ENCODE data around the gene YWHAG.
A peak's percentile ranks its signal among the peaks of the same experiment; 100 is the strongest.
"Not testable (repeated sequence)": the region's sequence is repeated elsewhere in the genome, so short reads cannot be mapped to it uniquely, and the experiment has no call there.

YWHAG gene

GRCh38 chr7:76336094-76336493, 22.7 kb downstream of the YWHAG start:
- no peaks in the 10 kb centered on the region for H3K27me3 ChIP-seq (replicated peaks in 2 of 5; ENCODE audit: control insufficient read depth in 4 of 5, insufficient read depth in 5 of 5, low read length in 4 of 5)

DNA sequence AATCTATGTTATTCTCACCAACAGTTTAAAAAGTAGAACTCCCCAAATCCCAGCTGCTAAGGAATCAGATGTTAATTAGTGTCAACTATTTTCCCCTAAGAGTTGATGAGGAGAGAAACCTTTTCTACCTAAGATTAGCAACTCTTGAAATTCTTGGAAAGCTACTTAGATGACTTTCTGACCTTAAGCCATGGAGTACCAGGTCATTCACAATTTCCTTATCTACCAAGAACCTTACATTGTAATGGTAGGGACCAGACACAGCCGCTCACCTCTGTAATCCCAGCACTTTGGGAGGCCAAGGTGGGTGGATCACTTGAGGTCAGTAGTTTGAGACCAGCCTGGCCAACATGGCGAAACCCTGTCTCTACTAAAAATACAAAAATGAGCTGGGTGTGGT, 23.4 kb downstream of the YWHAG start:
- H3K9me3 ChIP-seq (ENCODE audit: control extremely low read depth in 1 of 5, control insufficient read depth in 4 of 5, insufficient read depth in 2 of 5, low read depth in 1 of 5, low read length in 4 of 5); H3K27me3 ChIP-seq (replicated peaks in 2 of 5; ENCODE audit: control insufficient read depth in 4 of 5, insufficient read depth in 5 of 5, low read length in 4 of 5); DNase-seq; H3K4me3 ChIP-seq (ENCODE audit: control insufficient read depth in 1 of 7, extremely low read depth in 1 of 7, insufficient read depth in 4 of 7, low read depth in 2 of 7, low read length in 6 of 7); POLR2A ChIA-PET; H3K27ac ChIP-seq (ENCODE audit: insufficient read depth in 1 of 2, low read depth in 1 of 2, low read length in 2 of 2, poor library complexity in 1 of 2, severe bottlenecking in 2 of 2): not testable (repeated sequence)
- peaks cover 13 to 59% (median 18%) of the 10 kb centered on the region in 4 experiments for H3K36me3 ChIP-seq (ENCODE audit: control insufficient read depth in 4 of 4, insufficient read depth in 4 of 4, low read length in 3 of 4)
- no CpG with 5 or more reads among the region's 2 CpGs for WGBS (ENCODE audit: insufficient coverage)
- CTCF ChIA-PET: interaction anchor here (1.0 to 4.1 kb wide), 8 partner anchors 8 to 24 kb away, joined by 3 to 20 read pairs (median 5); partner anchors contain the start of gene YWHAG
- peaks cover 11 to 34% (median 26%) of the 10 kb centered on the region in 4 experiments for H3K4me1 ChIP-seq (ENCODE audit: control extremely low read depth in 1 of 4, control insufficient read depth in 4 of 4, insufficient read depth in 4 of 4, low read length in 3 of 4)

More at GRCh38 chr7:76336094-76336493, 22.7 kb downstream of the YWHAG start:
- POLR2A ChIA-PET: no interaction called here
- Histone ChIP-seq H3K4me3 (ENCODE audit: control insufficient read depth in 1 of 7, extremely low read depth in 1 of 7, insufficient read depth in 4 of 7, low read depth in 2 of 7, low read length in 6 of 7) (no peak overlapping the region), H3K27ac (ENCODE audit: insufficient read depth in 1 of 2, low read depth in 1 of 2, low read length in 2 of 2, poor library complexity in 1 of 2, severe bottlenecking in 2 of 2) (no peak overlapping the region), H3K4me1 (ENCODE audit: control extremely low read depth in 1 of 4, control insufficient read depth in 4 of 4, insufficient read depth in 4 of 4, low read length in 3 of 4) (peaks cover 8 to 35% (median 29%) of the 10 kb centered on the region in 4 experiments), H3K9me3 (ENCODE audit: control extremely low read depth in 1 of 5, control insufficient read depth in 4 of 5, insufficient read depth in 2 of 5, low read depth in 1 of 5, low read length in 4 of 5) (no peaks in the 10 kb centered on the region), H3K36me3 (ENCODE audit: control insufficient read depth in 4 of 4, insufficient read depth in 4 of 4, low read length in 3 of 4) (peaks cover 13 to 57% (median 18%) of the 10 kb centered on the region in 4 experiments)
- CTCF ChIA-PET: interaction anchor here (1.0 to 4.1 kb wide), 6 partner anchors 9 to 24 kb away, joined by 3 to 20 read pairs (median 5); no protein-coding TSS in a partner anchor
- DNase-seq: no peak

- Histone ChIP-seq H3K36me3 (ENCODE audit: control insufficient read depth in 4 of 4, insufficient read depth in 4 of 4, low read length in 3 of 4) (peaks cover 9 to 63% (median 24%) of the 10 kb centered on the region in 4 experiments), H3K9me3 (ENCODE audit: control extremely low read depth in 1 of 5, control insufficient read depth in 4 of 5, insufficient read depth in 2 of 5, low read depth in 1 of 5, low read length in 4 of 5) (no peaks in the 10 kb centered on the region), H3K4me3 (ENCODE audit: control insufficient read depth in 1 of 7, extremely low read depth in 1 of 7, insufficient read depth in 4 of 7, low read depth in 2 of 7, low read length in 6 of 7) (no peak overlapping the region), H3K27me3 (replicated peaks in 2 of 5; ENCODE audit: control insufficient read depth in 4 of 5, insufficient read depth in 5 of 5, low read length in 4 of 5) (no peaks in the 10 kb centered on the region), H3K4me1 (ENCODE audit: control extremely low read depth in 1 of 4, control insufficient read depth in 4 of 4, insufficient read depth in 4 of 4, low read length in 3 of 4) (peaks cover 12 to 42% (median 34%) of the 10 kb centered on the region in 4 experiments), H3K27ac (ENCODE audit: insufficient read depth in 1 of 2, low read depth in 1 of 2, low read length in 2 of 2, poor library complexity in 1 of 2, severe bottlenecking in 2 of 2) (no peak overlapping the region)
- no CpG with 5 or more reads among the region's 6 CpGs for WGBS (ENCODE audit: insufficient coverage)
- ChIA-PET POLR2A (interaction anchor here (0.9 kb wide), 1 partner anchor 24 kb away, joined by 3 read pairs; the partner anchor contains the start of gene YWHAG), CTCF (interaction anchor here (0.9 to 4.1 kb wide), 5 partner anchors 8 to 23 kb away, joined by 3 to 20 read pairs (median 6); partner anchors contain the start of gene YWHAG)
- DNase-seq: no peak
Measured at GRCh38 chr7:76334320-76334967, 24.3 kb downstream of the YWHAG start.

DNA sequence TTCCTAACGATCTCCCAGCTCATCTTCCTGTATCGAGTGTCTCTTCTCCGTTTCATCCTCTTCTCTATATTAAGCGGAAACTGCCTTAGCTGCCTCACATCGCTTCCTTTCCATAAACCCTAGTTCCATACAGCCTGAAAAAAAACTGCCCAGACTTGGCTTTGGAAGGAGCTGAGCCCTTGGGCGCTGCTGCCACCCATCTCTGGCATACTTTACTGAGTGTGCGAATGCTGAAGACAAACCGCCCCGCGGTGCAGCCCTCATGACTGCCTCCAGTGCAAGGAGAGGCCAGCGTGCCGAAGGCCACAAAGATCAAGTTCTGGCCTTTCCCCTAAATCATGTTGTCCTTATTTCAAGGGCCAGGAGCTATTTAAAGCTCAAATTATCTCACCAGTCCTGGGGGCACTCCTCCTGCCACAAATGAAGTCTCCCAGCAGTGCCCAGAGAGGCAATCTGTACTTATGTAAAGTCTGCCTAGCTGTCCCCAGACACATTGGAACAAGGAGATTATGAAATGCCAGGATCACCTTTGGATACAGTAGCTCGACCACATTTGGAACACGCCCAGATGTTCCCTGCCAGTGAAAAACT, 25.2 kb downstream of the YWHAG start:
- H3K9me3 ChIP-seq (ENCODE audit: control extremely low read depth in 1 of 5, control insufficient read depth in 4 of 5, insufficient read depth in 2 of 5, low read depth in 1 of 5, low read length in 4 of 5): no peaks in the 10 kb centered on the region
- no peaks in the 10 kb centered on the region for H3K27me3 ChIP-seq (replicated peaks in 2 of 5; ENCODE audit: control insufficient read depth in 4 of 5, insufficient read depth in 5 of 5, low read length in 4 of 5)
- peaks cover 17 to 50% (median 42%) of the 10 kb centered on the region in 4 experiments for H3K4me1 ChIP-seq (ENCODE audit: control extremely low read depth in 1 of 4, control insufficient read depth in 4 of 4, insufficient read depth in 4 of 4, low read length in 3 of 4)
- H3K4me3 ChIP-seq (ENCODE audit: control insufficient read depth in 1 of 7, extremely low read depth in 1 of 7, insufficient read depth in 4 of 7, low read depth in 2 of 7, low read length in 6 of 7): no peak overlapping the region
- H3K36me3 ChIP-seq (ENCODE audit: control insufficient read depth in 4 of 4, insufficient read depth in 4 of 4, low read length in 3 of 4): peaks cover 12 to 67% (median 31%) of the 10 kb centered on the region in 4 experiments
- CTCF ChIA-PET: interaction anchor here (0.9 to 4.1 kb wide), 4 partner anchors 9 to 24 kb away, joined by 3 to 20 read pairs (median 6); partner anchors contain the start of gene YWHAG
- DNase-seq: no peak
- 90% methylated on average over 13 of the region's 14 CpGs for WGBS (ENCODE audit: insufficient coverage)
- H3K27ac ChIP-seq (ENCODE audit: insufficient read depth in 1 of 2, low read depth in 1 of 2, low read length in 2 of 2, poor library complexity in 1 of 2, severe bottlenecking in 2 of 2): peak overlapping the region; percentile 9 to 10
- POLR2A ChIA-PET: interaction anchor here (0.9 to 1.1 kb wide), 2 partner anchors 25 kb away, joined by 3 read pairs; partner anchors contain the start of gene YWHAG

DNA sequence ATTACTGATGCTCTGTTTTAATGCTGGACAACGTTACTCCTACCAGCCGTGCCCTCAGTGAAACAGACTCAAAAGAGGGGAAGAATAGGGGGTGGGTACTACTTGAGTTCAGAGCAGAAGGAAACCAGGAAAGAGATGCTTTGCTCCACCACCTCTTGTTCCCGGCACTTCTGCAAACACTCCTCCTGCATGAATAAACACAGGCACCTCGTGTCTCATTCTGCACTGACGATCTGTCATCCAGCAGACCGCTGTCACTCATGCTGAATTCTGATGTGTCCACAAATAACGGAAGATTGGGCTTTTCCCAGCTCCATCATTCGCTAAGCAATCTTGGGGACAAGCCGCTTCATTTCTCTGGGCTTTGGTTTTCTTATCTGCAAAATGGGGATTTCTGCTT, 26.7 kb downstream of the YWHAG start:
- DNase-seq: peak in 1 of 3 donors; percentile 44
- Histone ChIP-seq H3K27me3 (replicated peaks in 2 of 5; ENCODE audit: control insufficient read depth in 4 of 5, insufficient read depth in 5 of 5, low read length in 4 of 5) (no peaks in the 10 kb centered on the region), H3K9me3 (ENCODE audit: control extremely low read depth in 1 of 5, control insufficient read depth in 4 of 5, insufficient read depth in 2 of 5, low read depth in 1 of 5, low read length in 4 of 5) (no peaks in the 10 kb centered on the region), H3K27ac (ENCODE audit: insufficient read depth in 1 of 2, low read depth in 1 of 2, low read length in 2 of 2, poor library complexity in 1 of 2, severe bottlenecking in 2 of 2) (no peak overlapping the region), H3K4me1 (ENCODE audit: control extremely low read depth in 1 of 4, control insufficient read depth in 4 of 4, insufficient read depth in 4 of 4, low read length in 3 of 4) (peaks cover 24 to 63% (median 54%) of the 10 kb centered on the region in 4 experiments), H3K36me3 (ENCODE audit: control insufficient read depth in 4 of 4, insufficient read depth in 4 of 4, low read length in 3 of 4) (peaks cover 9 to 64% (median 28%) of the 10 kb centered on the region in 4 experiments), H3K4me3 (ENCODE audit: control insufficient read depth in 1 of 7, extremely low read depth in 1 of 7, insufficient read depth in 4 of 7, low read depth in 2 of 7, low read length in 6 of 7) (no peak overlapping the region)
- 48% methylated on average over 7 of the region's 9 CpGs for WGBS (ENCODE audit: insufficient coverage)
- ChIA-PET POLR2A (no interaction called here), CTCF (no interaction called here)

GRCh38 chr7:76330673-76331072, 28.1 kb downstream of the YWHAG start:
- peaks cover 7 to 62% (median 27%) of the 10 kb centered on the region in 4 experiments for H3K36me3 ChIP-seq (ENCODE audit: control insufficient read depth in 4 of 4, insufficient read depth in 4 of 4, low read length in 3 of 4)
- CTCF ChIA-PET: interaction anchor here (0.6 to 9.9 kb wide), 7 partner anchors 8 to 42 kb away, joined by 3 to 74 read pairs (median 4); partner anchors contain the start of gene YWHAG

More at GRCh38 chr7:76330673-76331072, 28.1 kb downstream of the YWHAG start:
- no peaks in the 10 kb centered on the region for H3K27me3 ChIP-seq (replicated peaks in 2 of 5; ENCODE audit: control insufficient read depth in 4 of 5, insufficient read depth in 5 of 5, low read length in 4 of 5)
- H3K27ac ChIP-seq (ENCODE audit: insufficient read depth in 1 of 2, low read depth in 1 of 2, low read length in 2 of 2, poor library complexity in 1 of 2, severe bottlenecking in 2 of 2): peak overlapping the region in 1 of 2 experiments; percentile 55
- H3K4me1 ChIP-seq (ENCODE audit: control extremely low read depth in 1 of 4, control insufficient read depth in 4 of 4, insufficient read depth in 4 of 4, low read length in 3 of 4): peaks cover 29 to 76% (median 64%) of the 10 kb centered on the region in 4 experiments
- no peaks in the 10 kb centered on the region for H3K9me3 ChIP-seq (ENCODE audit: control extremely low read depth in 1 of 5, control insufficient read depth in 4 of 5, insufficient read depth in 2 of 5, low read depth in 1 of 5, low read length in 4 of 5)
- POLR2A ChIA-PET: interaction anchor here (1.3 to 1.4 kb wide), 2 partner anchors 13 to 28 kb away, joined by 3 to 4 read pairs; partner anchors contain the start of gene YWHAG
- peak in 1 of 3 donors; percentile 45 for DNase-seq
- no CpG with 5 or more reads among the region's 5 CpGs for WGBS (ENCODE audit: insufficient coverage)
- no peak overlapping the region for H3K4me3 ChIP-seq (ENCODE audit: control insufficient read depth in 1 of 7, extremely low read depth in 1 of 7, insufficient read depth in 4 of 7, low read depth in 2 of 7, low read length in 6 of 7)

All from common myeloid progenitor, CD34-positive (primary cell).